Esophagus muscularis mucosa (tissue), 4 donors: ENCODE data around the gene ATP11A.

Source experiments
- EP300 ChIP-seq: sonication (generic); formaldehyde crosslinking; IDR thresholded peaks from one replicate; pipeline ENCODE4 v1.6.1; 2017; ENCODE audit warnings: antibody characterized with exemption
- POLR2A ChIP-seq: fragments of 450-650 bp; IDR thresholded peaks from one replicate; pipeline ENCODE4 v1.6.1; 2017; ENCODE audit warnings: antibody characterized with exemption, moderate library complexity, mild to moderate bottlenecking, low read depth
- TF ChIP-seq, protein P1 (sequence below), 3 experiments: fragments of 200-600 bp in 2 of 3; fragments of 450-650 bp in 1 of 3; sonication (generic) in 2 of 3; IDR thresholded peaks; one replicate each; pipeline ENCODE4 v1.5.1; 2017 to 2019; ENCODE audit warnings: antibody characterized with exemption in 3 of 3, mild to moderate bottlenecking in 2 of 3, moderate library complexity in 1 of 3

DNA sequence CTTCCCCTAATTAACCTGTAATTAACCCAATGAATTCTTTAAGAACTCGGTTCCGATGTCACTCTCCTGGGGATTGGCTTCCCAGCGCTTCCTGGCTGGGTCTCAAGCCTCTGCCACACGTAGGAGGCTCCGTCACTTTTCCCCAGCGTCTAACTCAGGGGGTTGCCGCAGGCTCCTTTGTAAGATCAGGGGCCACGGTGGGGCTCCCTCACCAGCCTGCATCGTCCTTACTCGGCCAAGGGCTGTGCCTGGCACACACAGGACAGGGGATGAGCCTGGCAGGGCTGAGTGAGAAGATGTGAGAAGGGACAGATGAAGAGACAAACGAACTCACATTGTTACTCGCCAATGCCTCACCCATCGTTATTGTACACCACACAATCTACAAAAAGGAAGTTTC, 20.9 kb upstream of the ATP11A start:
- TF ChIP-seq, protein P1, sequence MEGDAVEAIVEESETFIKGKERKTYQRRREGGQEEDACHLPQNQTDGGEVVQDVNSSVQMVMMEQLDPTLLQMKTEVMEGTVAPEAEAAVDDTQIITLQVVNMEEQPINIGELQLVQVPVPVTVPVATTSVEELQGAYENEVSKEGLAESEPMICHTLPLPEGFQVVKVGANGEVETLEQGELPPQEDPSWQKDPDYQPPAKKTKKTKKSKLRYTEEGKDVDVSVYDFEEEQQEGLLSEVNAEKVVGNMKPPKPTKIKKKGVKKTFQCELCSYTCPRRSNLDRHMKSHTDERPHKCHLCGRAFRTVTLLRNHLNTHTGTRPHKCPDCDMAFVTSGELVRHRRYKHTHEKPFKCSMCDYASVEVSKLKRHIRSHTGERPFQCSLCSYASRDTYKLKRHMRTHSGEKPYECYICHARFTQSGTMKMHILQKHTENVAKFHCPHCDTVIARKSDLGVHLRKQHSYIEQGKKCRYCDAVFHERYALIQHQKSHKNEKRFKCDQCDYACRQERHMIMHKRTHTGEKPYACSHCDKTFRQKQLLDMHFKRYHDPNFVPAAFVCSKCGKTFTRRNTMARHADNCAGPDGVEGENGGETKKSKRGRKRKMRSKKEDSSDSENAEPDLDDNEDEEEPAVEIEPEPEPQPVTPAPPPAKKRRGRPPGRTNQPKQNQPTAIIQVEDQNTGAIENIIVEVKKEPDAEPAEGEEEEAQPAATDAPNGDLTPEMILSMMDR (IDR thresholded peaks at IDR 0.05) = no peak
- TF ChIP-seq POLR2A (no peak), EP300 (no peak)
